Immature natural killer cell (primary cell): ENCODE data around the gene HPS6. TPM values are rescaled to one million over a fixed set of nuclear protein-coding genes. Genes with fewer than 3 reads are reported as not detected.

Experiments
- DNase-seq, 3 donors: peaks; one replicate each; pipeline ENCODE4 v3.0.0; 2022; ENCODE audit warnings: mixed read lengths in 1 of 3
- H3K27ac Mint-ChIP-seq, 6 donors: one replicate each; pipeline ENCODE4 v1.8.0; 2020; ENCODE audit warnings: mixed read lengths in 6 of 6, mild to moderate bottlenecking in 5 of 6, inconsistent platforms in 4 of 6, moderate library complexity in 3 of 6
- H3K27me3 Mint-ChIP-seq, 3 donors: one replicate each; pipeline ENCODE4 v1.8.0; 2020 to 2021; ENCODE audit warnings: low read depth in 3 of 3, mild to moderate bottlenecking in 3 of 3, mixed read lengths in 3 of 3, moderate library complexity in 3 of 3, inconsistent platforms in 1 of 3
- H3K36me3 Mint-ChIP-seq, 3 donors: one replicate each; pipeline ENCODE4 v1.8.0; 2020; ENCODE audit warnings: mixed read lengths in 3 of 3, inconsistent platforms in 2 of 3, mild to moderate bottlenecking in 2 of 3
- H3K4me1 Mint-ChIP-seq, 2 donors: one replicate each; pipeline ENCODE4 v1.8.0; 2020; ENCODE audit warnings: inconsistent platforms in 2 of 2, mild to moderate bottlenecking in 2 of 2, mixed read lengths in 2 of 2, moderate library complexity in 1 of 2
- H3K4me3 Mint-ChIP-seq, 5 donors: one replicate each; pipeline ENCODE4 v1.8.0; 2020; ENCODE audit warnings: mild to moderate bottlenecking in 5 of 5, mixed read lengths in 5 of 5, inconsistent platforms in 3 of 5, moderate library complexity in 3 of 5
- H3K9me3 Mint-ChIP-seq, 6 donors: one replicate each; pipeline ENCODE4 v1.8.0; 2020; ENCODE audit warnings: mild to moderate bottlenecking in 6 of 6, mixed read lengths in 6 of 6, inconsistent platforms in 4 of 6, moderate library complexity in 3 of 6
- polyA plus RNA-seq, 3 donors: library from polyadenylated mRNA; unstranded; fragments of 300-500 nt; fragmentation: Illumina TruSeq; gene quantifications; one replicate each; pipeline ENCODE4 v1.2.3, GENCODE V29; 2021

HPS6 gene
- polyA plus RNA-seq, 3 donors from 2014 or later: 33.3 to 38.4 (median 34.0) TPM

DNA sequence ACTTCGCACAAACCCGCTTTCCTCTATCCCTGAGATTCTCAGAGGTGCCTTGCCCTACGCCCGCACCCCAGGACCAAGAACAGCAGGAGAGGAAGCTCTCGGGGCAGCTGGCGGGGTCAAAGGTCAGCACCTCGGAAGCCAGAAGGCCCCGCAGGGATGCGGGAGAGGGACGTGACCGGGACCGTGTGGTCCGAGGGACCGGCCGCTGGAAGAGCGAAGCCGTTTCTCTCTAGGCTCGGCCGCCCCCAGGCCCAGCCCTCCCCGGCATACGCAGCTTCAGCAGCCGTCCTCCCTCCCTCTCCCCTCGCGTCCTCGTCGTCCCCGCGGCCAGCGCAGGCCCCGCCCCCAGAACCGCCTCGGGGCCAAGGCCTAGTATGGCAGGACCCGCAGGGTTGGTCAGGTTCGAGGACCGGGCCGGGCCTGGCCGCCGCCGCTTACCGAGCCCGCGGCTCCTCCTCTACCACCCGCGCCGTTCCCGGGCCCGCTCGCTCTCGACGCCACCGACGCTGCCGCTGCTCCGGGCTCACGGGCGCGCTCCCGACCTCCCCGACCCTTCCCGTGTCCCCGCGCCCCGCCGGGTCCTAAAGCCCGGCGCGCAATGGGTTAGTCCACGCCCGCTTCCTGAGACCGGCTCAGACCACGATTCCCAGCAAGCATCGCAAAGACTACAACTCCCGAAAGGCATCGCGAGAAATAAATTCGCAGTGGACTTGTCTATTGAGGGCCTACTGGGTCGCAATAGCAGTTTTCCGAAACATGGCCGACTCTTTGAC, 9.3 kb upstream of the HPS6 start, which contains the start of gene ARMH3:
Gene ARMH3 (minus strand): TSS at position 527 of the 773 bp plus-strand sequence. CDS start 16,059 bp downstream, outside the sequence.
- H3K9me3 Mint-ChIP-seq: no peaks in the 10 kb centered on the region
- peaks cover 33 to 45% of the 10 kb centered on the region in 2 donors for H3K4me1 Mint-ChIP-seq
- DNase-seq: peak; percentile 90
- H3K4me3 Mint-ChIP-seq: peak within 1 kb of the TSS; percentile 93 to 99 (median 95)
- peaks cover 0 to 3% (median 2%) of the 10 kb centered on the region in 3 donors for H3K27me3 Mint-ChIP-seq
- H3K36me3 Mint-ChIP-seq: no peaks in the 10 kb centered on the region
- peak within 1 kb of the TSS; percentile 87 to 98 (median 96) for H3K27ac Mint-ChIP-seq

DNA sequence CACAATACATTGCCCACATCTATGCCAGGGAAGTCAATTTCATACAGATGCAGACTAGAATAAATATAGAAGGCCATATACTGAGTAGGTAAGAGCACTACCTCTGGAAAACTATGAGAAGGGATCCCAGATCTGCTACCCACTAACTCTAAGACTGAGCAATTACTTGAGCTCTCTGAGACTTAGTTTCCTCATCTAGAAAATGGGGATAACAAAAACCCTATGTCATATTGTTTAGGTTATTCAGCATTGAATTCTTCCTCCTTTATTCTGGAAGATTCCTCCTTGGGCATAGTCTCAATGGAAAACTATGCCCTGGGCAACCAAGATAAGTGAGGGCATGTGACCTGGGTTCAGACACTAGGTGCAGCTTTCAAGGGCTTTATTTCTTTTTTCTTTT, 5.2 kb upstream of the HPS6 start:
- Mint-ChIP-seq H3K27me3 (peaks cover 5 to 7% (median 7%) of the 10 kb centered on the region in 3 donors), H3K27ac (no peak overlapping the region), H3K9me3 (no peaks in the 10 kb centered on the region), H3K4me1 (peaks cover 20 to 24% of the 10 kb centered on the region in 2 donors), H3K4me3 (no peak overlapping the region), H3K36me3 (no peaks in the 10 kb centered on the region)
- DNase-seq: no peak

DNA sequence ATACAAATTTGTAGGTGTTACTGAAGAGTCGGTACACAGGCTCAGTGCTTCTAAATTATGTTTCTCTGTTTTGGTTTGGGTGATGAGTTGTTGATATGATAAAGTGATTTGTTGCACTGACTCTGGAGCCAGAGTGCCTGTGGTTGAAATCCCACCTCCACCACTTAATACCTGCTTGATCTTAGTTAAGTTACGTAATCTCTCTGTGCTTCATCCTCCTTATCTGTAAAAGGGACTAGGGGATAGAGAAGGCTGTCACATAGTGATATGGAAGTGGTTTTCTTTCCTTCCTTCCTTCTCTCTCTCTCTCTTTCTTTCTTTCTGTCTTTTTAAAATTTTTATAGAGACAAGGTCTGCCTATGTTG, 664 bp upstream of the HPS6 start:
- peak overlapping the region; percentile 85 to 92 (median 86) for H3K4me3 Mint-ChIP-seq
- no peak for DNase-seq
- peaks cover 24 to 39% of the 10 kb centered on the region in 2 donors for H3K4me1 Mint-ChIP-seq

DNA sequence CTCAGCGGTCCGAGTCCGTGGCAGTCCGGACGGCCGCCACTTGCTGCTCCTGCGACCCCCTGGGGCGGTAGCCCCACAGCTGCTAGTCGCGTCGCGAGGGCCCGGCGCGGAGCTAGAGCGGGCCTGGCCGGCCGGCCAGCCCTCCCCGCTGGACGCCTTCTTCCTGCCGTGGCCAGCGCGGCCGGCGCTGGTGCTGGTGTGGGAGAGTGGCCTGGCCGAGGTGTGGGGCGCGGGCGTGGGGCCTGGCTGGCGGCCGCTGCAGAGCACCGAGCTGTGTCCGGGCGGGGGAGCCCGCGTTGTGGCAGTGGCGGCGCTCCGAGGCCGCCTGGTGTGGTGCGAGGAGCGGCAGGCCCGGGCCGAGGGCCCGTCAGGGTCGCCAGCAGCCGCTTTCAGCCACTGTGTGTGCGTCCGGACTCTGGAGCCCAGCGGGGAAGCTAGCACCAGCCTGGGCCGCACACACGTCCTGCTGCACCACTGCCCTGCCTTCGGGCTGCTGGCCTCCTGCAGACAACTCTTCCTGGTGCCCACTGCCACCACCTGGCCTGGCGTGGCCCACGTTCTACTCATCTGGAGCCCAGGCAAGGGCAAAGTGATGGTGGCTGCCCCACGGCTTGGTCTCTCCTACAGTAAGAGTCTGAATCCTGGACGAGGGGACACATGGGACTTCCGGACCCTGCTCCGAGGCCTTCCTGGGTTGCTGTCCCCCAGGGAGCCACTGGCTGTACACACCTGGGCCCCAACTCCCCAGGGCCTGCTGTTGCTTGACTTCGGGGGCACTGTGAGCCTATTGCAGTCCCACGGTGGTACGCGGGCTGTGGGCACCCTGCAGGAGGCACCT, 631 bp downstream of the HPS6 start:
- H3K4me1 Mint-ChIP-seq: peaks cover 24 to 41% of the 10 kb centered on the region in 2 donors
- H3K4me3 Mint-ChIP-seq: peak overlapping the region; percentile 82 to 91 (median 85)
- H3K36me3 Mint-ChIP-seq: no peaks in the 10 kb centered on the region
- peak overlapping the region; percentile 70 to 93 (median 84) for H3K27ac Mint-ChIP-seq
- no peaks in the 10 kb centered on the region for H3K9me3 Mint-ChIP-seq
- H3K27me3 Mint-ChIP-seq: peaks cover 3 to 7% (median 3%) of the 10 kb centered on the region in 3 donors
- no peak for DNase-seq

More for the DNA sequence above, 664 bp upstream of the HPS6 start:
- Mint-ChIP-seq H3K27me3 (peaks cover 3 to 7% (median 3%) of the 10 kb centered on the region in 3 donors), H3K9me3 (no peaks in the 10 kb centered on the region), H3K27ac (peak overlapping the region; percentile 86 to 96 (median 93)), H3K36me3 (no peaks in the 10 kb centered on the region)

DNA sequence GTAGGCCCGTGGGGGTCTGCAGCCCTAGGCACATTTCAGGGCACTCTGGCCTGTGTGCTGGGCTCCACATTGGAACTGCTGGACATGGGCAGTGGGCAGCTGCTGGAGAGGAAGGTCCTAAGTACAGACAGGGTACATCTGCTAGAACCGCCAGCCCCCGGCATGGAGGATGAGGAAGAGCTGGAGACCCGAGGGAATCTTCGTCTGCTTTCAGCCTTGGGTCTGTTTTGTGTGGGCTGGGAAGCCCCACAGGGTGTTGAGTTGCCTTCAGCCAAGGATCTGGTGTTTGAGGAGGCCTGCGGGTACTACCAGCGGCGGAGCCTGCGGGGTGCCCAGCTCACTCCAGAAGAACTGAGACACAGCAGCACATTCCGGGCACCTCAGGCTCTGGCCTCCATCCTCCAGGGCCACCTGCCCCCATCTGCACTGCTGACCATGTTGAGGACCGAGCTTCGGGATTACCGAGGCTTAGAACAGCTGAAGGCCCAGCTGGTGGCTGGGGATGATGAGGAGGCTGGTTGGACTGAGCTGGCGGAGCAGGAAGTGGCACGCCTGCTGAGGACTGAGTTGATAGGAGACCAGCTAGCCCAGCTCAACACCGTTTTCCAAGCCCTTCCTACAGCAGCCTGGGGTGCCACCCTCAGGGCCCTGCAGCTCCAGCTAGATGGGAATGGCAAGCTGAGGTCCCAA, 1.4 kb downstream of the HPS6 start:
- H3K27me3 Mint-ChIP-seq: peaks cover 3 to 7% (median 3%) of the 10 kb centered on the region in 3 donors
- peaks cover 24 to 41% of the 10 kb centered on the region in 2 donors for H3K4me1 Mint-ChIP-seq
- H3K4me3 Mint-ChIP-seq: peak overlapping the region; percentile 82 to 91 (median 85)
- DNase-seq: no peak
- peak overlapping the region; percentile 70 to 93 (median 84) for H3K27ac Mint-ChIP-seq
- no peaks in the 10 kb centered on the region for H3K36me3 Mint-ChIP-seq
- no peaks in the 10 kb centered on the region for H3K9me3 Mint-ChIP-seq

DNA sequence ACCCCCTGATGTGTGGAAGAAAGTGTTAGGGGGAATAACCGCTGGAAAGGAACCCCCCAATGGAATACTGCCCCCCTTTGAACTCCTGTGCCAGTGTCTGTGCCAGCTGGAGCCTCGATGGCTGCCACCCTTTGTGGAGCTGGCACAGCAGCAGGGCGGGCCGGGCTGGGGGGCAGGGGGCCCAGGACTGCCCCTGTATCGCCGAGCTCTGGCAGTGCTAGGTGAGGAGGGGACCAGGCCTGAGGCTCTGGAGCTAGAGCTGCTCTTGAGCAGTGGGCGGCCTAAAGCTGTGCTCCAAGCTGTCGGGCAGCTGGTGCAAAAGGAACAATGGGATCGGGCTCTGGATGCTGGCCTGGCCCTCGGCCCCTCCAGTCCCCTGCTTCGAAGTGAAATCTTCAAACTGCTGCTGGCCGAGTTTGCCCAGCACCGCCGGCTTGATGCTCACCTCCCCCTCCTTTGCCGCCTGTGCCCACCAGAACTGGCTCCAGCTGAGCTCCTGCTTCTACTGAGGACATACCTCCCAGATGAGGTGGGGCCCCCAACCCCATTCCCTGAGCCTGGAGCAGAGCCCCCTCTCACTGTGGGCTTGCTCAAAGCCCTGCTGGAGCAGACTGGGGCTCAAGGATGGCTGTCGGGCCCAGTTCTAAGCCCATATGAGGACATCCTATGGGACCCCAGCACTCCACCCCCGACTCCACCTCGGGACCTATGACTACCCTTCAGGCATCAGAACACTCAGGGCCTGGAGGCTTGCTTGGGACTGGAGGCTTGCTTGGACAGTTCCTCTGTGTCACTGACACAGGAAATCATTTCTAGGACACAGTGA, 2.2 kb downstream of the HPS6 start:
- Mint-ChIP-seq H3K36me3 (no peaks in the 10 kb centered on the region), H3K4me1 (peaks cover 24 to 41% of the 10 kb centered on the region in 2 donors), H3K27me3 (peaks cover 3 to 7% (median 5%) of the 10 kb centered on the region in 3 donors), H3K9me3 (no peaks in the 10 kb centered on the region), H3K27ac (peak overlapping the region in 5 of 6 donors; percentile 28 to 59 (median 40)), H3K4me3 (peak overlapping the region in 4 of 5 donors; percentile 47 to 85 (median 52))
- DNase-seq: no peak

DNA sequence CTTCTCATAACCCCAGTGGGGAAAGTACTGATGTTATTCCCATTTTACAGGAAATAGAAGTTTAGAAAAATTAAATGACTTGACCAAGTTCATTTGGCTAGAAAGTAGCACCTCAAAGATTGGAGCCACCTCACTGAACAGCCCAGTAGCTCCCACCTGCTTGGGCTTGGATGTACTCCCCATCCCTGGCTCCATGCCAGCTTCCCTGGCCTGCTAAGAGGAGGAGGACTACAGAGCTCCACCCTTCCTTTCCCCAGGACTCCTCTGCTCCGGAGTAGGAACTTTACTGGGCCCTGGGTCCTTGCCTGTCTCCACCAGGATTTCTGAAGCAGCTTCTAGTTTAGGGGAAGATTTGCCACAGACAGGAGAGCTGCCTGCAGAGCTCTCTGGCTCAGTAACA, 3.1 kb downstream of the HPS6 start:
- Mint-ChIP-seq H3K36me3 (no peaks in the 10 kb centered on the region), H3K4me3 (no peak overlapping the region), H3K27ac (peak overlapping the region in 2 of 6 donors; percentile 44 to 45), H3K27me3 (peaks cover 0 to 7% (median 5%) of the 10 kb centered on the region in 3 donors), H3K9me3 (no peaks in the 10 kb centered on the region), H3K4me1 (peaks cover 24 to 41% of the 10 kb centered on the region in 2 donors)
- no peak for DNase-seq

DNA sequence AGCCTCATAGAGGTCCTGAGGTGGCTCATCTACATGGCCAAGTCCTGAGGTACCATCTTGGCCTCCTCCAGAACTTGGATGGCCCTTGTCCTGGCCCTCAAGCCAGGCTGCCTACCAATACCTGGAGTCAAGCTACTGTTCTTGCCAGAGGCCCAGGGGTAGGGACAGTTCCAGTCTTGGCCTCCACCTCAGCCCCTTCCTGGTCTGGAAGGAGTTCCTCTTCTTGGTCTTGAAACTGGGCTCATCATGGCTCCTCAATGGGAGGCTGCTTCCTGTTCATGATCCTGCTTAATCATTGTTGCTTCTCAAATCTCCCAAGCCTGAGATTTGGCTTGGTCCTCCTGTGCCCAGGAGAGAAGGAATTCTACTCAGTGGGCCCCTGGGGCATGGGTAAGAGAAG, 3.9 kb downstream of the HPS6 start:
- DNase-seq: no peak
- H3K27ac Mint-ChIP-seq: peak overlapping the region in 3 of 6 donors; percentile 28 to 74 (median 46)
- H3K4me3 Mint-ChIP-seq: no peak overlapping the region
- H3K36me3 Mint-ChIP-seq: no peaks in the 10 kb centered on the region
- no peaks in the 10 kb centered on the region for H3K9me3 Mint-ChIP-seq
- peaks cover 23 to 37% of the 10 kb centered on the region in 2 donors for H3K4me1 Mint-ChIP-seq
- peaks cover 0 to 8% (median 7%) of the 10 kb centered on the region in 3 donors for H3K27me3 Mint-ChIP-seq

DNA sequence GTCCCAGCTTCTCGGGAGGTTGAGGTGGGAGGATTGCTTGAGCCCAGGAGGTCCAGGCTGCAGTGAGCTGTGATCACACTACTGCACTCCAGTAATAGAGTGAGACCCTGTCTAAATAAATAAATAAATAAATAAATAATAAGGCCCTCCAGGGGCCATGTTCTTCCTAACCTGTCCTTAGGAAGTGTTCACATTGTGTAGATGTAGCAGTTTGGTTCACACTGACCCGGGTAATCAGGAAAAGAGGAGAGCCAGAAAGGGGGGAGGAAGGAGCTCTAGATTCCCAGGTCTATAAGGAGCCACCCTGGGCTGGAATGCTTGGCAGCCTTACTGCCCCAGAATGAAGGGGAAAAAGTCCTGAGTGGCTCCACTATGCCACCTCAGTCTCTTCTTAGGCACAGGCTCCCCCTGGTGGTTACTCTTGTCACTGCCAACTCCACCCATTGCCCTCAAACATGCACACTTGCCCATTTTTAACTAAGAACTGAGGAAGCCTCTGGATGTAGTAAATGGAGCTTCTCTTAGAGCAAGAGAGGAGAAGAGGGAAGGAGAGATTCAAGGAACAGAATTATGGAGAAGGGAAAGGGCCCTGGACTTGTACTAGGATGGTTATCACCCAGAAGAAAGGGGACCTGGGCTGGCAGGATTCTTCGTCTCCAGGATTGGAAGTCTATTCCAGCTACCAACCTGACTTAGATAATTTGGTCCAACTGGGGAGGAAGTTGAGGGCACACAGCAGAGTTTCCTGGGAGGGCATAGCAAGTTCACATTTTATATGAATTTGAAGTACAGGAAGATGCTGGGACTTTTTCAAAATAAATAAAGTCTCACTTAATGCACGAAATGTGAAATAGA, 7.8 kb downstream of the HPS6 start:
- no peaks in the 10 kb centered on the region for H3K36me3 Mint-ChIP-seq
- peaks cover 3 to 13% of the 10 kb centered on the region in 2 donors for H3K4me1 Mint-ChIP-seq
- H3K4me3 Mint-ChIP-seq: no peak overlapping the region
- H3K9me3 Mint-ChIP-seq: no peaks in the 10 kb centered on the region
- peak; percentile 66 to 73 (median 68) for DNase-seq
- H3K27me3 Mint-ChIP-seq: peaks cover 0 to 4% (median 2%) of the 10 kb centered on the region in 3 donors
- H3K27ac Mint-ChIP-seq: peak overlapping the region in 1 of 6 donors; percentile 22

DNA sequence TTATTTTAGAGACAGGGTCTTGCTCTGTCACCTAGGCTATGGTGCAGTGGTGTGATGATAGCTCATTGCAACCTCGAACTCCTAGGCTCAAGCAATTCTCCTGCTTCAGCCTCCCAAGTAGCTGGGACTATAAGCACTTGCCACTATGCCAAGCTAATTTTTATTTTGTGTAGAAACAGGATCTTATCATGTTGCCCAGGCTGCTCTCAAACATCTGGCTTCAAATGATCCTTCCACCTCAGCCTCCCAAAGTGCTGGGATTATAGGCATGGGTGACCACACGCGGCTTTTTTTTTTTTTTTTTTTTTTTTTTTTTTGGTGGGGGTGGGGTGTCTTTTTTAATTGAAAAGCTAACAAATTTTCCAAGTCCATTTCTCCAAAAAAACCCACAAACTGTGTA, 18.4 kb downstream of the HPS6 start:
- no peak overlapping the region for H3K27ac Mint-ChIP-seq
- no peaks in the 10 kb centered on the region for H3K9me3 Mint-ChIP-seq
- H3K4me3 Mint-ChIP-seq: no peak overlapping the region

DNA sequence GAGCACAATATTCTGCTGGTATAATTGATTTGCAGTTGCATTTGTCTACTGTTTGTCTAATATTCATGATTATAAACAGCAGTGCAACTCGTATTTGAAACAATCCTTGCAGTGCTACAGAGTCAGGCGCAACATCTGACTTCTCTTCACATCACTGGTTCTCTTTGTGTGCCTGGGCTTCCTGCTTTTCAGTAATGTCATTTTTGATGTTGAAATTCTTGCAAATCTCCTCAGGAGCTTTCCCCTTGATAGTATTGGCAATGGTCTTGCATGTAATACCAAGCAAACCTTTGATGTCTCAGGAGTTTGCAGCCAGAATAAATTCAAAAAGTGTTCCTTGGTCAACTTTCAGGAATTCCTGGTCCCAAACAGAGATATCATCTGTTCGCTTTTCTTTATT, 20.2 kb downstream of the HPS6 start:
- Mint-ChIP-seq H3K27ac (no peak overlapping the region), H3K4me1 (no peaks in the 10 kb centered on the region), H3K27me3 (no peaks in the 10 kb centered on the region), H3K36me3 (no peaks in the 10 kb centered on the region), H3K4me3 (no peak overlapping the region), H3K9me3 (no peaks in the 10 kb centered on the region)
- DNase-seq: no peak

More for the DNA sequence above, 18.4 kb downstream of the HPS6 start:
- no peaks in the 10 kb centered on the region for H3K4me1 Mint-ChIP-seq
- no peaks in the 10 kb centered on the region for H3K27me3 Mint-ChIP-seq
- H3K36me3 Mint-ChIP-seq: no peaks in the 10 kb centered on the region
- DNase-seq: no peak

DNA sequence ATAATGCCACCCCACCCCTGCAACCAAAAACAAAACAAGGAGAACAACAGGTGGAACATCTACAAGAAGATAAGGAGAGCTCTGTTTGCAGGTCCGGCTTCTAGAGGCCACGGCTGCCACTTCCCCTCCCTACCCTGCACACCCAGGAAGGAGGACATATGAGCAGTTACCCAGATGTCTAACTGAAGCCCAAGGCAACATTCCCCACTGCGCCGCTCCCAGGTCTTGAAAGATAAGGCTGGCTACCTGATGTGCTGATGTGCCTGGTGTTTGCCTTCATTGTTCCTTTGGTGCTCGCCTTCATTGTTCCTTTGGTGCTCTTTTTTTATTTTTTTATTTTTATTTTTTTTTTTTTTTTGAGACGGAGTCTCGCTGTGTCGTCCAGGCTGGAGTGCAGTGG, 21.0 kb downstream of the HPS6 start:
- Mint-ChIP-seq H3K36me3 (peaks cover 0 to 6% (median 3%) of the 10 kb centered on the region in 3 donors), H3K27ac (no peak overlapping the region), H3K4me3 (no peak overlapping the region), H3K27me3 (no peaks in the 10 kb centered on the region), H3K9me3 (no peaks in the 10 kb centered on the region), H3K4me1 (no peaks in the 10 kb centered on the region)
- DNase-seq: no peak
